Mesothelial cell of epicardium (in vitro differentiated cells): ENCODE data around the gene RCOR1. TPM values are rescaled to one million over a fixed set of nuclear protein-coding genes. Genes with fewer than 3 reads are reported as not detected.

ENCODE experiments used
- DNase-seq, 2 experiments: peaks; one replicate each; pipeline ENCODE4 v3.0.0; 2021; ENCODE audit warnings: low spot score in 2 of 2; ENCODE audit not compliant: unreplicated experiment in 2 of 2
- H3K27ac Mint-ChIP-seq: 2 replicates; pipeline ENCODE4 v1.8.0; 2021; ENCODE audit warnings: mixed read lengths
- H3K27me3 Mint-ChIP-seq: 2 replicates; pipeline ENCODE4 v1.8.0; 2021; ENCODE audit warnings: low read depth, mixed read lengths
- H3K36me3 Mint-ChIP-seq: 2 replicates; pipeline ENCODE4 v1.8.0; 2021; ENCODE audit warnings: mixed read lengths
- H3K4me1 Mint-ChIP-seq: 2 replicates; pipeline ENCODE4 v1.8.0; 2021; ENCODE audit warnings: mixed read lengths
- H3K4me3 Mint-ChIP-seq: 2 replicates; pipeline ENCODE4 v1.8.0; 2021; ENCODE audit warnings: mild to moderate bottlenecking, moderate library complexity, mixed read lengths
- H3K9me3 Mint-ChIP-seq: 2 replicates; pipeline ENCODE4 v1.8.0; 2021; ENCODE audit warnings: mixed read lengths
- total RNA-seq: library from RNA; stranded (reverse); gene quantifications from 3 replicates; pipeline ENCODE4 v1.2.1, GENCODE V29; 2021
- TF ChIP-seq, protein P1 (sequence below): fragments of 200-600 bp; sonication (generic); IDR thresholded peaks from one replicate; pipeline ENCODE4 v1.5.0; 2021; ENCODE audit warnings: antibody characterized with exemption; ENCODE audit not compliant: unreplicated experiment

The RCOR1 gene
- total RNA-seq, 1 donor from 2014 or later = 47.4 TPM

DNA sequence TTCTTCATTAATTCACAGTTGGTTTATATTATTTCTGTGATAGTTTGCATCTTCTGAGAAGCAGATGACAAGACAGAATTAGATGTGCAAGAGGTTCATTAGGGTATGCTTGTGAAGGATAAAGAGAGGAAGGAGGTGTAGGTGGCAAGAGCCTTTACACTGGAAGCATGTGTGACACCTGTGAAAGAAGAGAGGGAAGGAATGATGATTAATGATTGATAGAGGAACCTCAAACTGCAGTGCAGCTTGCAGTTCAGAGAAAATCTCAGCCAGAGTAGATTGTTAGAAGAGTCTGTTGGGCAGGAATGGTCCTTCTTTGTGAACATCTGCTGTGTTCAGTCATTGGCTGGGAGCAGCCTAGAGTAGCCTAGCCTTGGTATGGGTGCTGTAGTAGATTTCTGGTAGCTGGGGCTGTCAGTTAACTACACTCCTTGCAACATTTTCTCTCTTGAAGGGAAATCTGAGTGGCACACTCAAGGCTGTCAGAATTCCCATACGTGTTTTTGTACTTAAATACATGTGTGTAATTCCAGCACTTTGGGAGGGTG, 9.0 kb downstream of the RCOR1 start:
- Mint-ChIP-seq H3K27me3 (no peaks in the 10 kb centered on the region), H3K4me3 (no peak overlapping the region), H3K9me3 (no peaks in the 10 kb centered on the region), H3K36me3 (peaks cover 5% of the 10 kb centered on the region), H3K4me1 (peaks cover 9% of the 10 kb centered on the region), H3K27ac (no peak overlapping the region)
- DNase-seq = no peak
- TF ChIP-seq, protein P1, sequence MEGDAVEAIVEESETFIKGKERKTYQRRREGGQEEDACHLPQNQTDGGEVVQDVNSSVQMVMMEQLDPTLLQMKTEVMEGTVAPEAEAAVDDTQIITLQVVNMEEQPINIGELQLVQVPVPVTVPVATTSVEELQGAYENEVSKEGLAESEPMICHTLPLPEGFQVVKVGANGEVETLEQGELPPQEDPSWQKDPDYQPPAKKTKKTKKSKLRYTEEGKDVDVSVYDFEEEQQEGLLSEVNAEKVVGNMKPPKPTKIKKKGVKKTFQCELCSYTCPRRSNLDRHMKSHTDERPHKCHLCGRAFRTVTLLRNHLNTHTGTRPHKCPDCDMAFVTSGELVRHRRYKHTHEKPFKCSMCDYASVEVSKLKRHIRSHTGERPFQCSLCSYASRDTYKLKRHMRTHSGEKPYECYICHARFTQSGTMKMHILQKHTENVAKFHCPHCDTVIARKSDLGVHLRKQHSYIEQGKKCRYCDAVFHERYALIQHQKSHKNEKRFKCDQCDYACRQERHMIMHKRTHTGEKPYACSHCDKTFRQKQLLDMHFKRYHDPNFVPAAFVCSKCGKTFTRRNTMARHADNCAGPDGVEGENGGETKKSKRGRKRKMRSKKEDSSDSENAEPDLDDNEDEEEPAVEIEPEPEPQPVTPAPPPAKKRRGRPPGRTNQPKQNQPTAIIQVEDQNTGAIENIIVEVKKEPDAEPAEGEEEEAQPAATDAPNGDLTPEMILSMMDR = no peak

DNA sequence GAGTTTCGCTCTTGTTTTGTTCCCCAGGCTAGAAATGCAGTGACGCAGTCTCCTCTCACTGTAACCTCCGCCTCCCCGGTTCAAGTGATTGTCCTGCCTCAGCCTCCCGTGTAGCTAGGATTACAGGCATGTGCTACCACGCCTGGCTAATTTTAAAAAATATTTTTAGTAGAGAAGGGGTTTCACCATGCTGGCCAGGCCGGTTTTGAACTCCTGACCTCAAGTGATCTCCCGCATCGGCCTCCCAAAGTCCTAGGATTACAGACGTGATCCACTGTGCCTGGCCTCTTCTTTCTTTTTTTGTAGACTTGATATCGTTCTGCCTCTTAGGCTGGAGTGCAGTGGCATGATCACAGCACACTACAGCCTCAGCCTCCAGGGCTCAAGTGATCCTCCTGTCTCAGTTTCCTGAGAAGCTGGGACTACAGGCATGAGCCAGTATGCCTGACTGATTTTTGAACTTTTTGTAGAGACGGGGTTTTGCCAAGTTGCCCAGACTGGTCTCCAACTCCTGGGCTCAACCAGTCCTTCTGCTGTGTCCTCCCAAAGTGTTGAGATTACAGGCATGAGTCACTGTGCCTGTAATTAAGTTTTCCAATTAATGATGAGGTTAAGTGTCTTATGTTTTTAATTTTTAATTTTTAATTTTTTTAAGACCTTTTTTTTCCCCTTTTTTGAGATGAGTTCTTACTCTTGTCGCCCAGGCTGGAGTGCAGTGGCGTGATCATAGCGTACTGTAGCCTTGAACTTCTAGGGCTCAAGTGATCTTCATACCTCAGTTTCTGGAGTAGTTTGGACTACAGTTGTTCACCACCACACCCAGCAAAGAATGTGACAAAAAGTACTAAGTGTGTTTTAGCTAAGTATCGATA, 10.2 kb downstream of the RCOR1 start:
- Mint-ChIP-seq H3K27ac (peak overlapping the region; percentile 66), H3K9me3 (no peaks in the 10 kb centered on the region), H3K27me3 (no peaks in the 10 kb centered on the region), H3K4me3 (no peak overlapping the region), H3K36me3 (peaks cover 5% of the 10 kb centered on the region), H3K4me1 (peaks cover 9% of the 10 kb centered on the region)
- TF ChIP-seq, protein P1 = no peak
- DNase-seq = no peak

DNA sequence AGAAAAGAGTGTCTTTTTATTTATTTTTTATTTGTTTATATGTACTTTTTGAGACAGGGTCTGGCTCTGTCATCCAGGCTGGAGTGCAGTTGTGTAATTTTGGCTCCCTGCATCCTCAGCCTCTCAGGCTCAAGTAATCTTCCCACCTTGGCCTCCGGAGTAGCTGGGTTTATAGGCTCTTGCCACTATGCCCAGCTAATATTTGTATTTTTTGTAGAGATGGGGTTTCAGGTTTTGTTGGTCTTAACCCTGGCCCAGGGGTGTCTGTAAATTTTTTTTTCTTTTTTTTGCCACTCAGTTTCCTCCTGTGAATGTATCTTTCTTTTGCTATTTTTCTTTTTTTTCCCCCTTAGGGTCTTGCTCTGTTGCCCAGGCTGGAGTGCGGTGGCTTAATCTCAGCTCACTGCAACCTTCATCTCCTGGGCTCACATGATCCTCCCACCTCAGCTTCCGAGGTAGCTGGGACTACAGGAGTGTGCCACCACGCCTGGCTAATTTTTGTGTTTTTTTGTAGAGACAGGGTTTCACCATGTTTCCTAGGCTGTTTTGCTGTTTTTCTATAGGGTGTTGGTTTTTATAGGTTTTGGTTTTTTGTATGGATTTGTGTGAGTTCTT, 11.0 kb downstream of the RCOR1 start:
- Mint-ChIP-seq H3K36me3 (peaks cover 5% of the 10 kb centered on the region), H3K4me3 (no peak overlapping the region), H3K27me3 (no peaks in the 10 kb centered on the region), H3K27ac (peak overlapping the region; percentile 61), H3K9me3 (no peaks in the 10 kb centered on the region), H3K4me1 (peaks cover 9% of the 10 kb centered on the region)
- DNase-seq = no peak
- TF ChIP-seq, protein P1 = no peak

DNA sequence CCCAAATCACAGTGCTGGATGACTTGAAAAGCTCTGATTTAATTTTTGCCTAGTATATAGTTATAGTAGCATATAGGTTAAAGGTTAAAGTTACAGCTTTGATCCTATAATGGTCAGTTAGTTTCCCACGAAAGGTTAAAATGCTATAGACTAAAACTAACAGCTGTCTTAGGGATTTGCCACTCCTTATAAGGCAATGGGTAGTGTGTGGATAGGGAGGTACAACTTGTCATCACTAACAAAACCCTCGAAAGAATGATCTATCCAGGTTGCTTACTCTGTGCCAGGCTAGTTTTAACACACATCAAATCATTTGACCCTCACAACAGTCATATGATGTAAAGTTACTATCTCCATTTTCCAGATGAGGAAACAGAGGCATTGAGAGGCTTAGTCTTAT, 11.7 kb downstream of the RCOR1 start:
- Mint-ChIP-seq H3K27ac (no peak overlapping the region), H3K36me3 (peaks cover 5% of the 10 kb centered on the region), H3K4me1 (peaks cover 9% of the 10 kb centered on the region), H3K9me3 (no peaks in the 10 kb centered on the region), H3K27me3 (no peaks in the 10 kb centered on the region), H3K4me3 (no peak overlapping the region)
- DNase-seq = no peak
- TF ChIP-seq, protein P1 = no peak

DNA sequence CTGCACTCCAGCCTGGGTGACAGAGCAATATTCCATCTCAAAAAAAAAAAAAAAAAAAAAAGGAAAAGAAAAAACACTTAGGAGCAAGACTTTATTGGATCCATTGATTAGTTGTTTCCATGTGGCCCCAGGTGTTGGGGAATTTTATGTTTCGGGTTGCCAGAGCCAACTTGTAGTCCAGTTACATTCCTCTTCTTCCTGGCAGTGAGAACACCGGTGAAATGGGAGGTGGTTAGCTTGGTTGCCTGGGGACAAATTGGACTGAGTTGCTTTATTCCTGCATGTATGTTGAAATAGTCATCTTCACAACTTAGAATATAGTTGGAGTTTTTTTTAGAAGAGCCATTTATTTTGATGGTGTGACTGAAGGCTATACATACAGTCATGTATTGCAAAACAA, 12.6 kb downstream of the RCOR1 start:
- H3K27ac Mint-ChIP-seq = no peak overlapping the region
- peaks cover 9% of the 10 kb centered on the region for H3K4me1 Mint-ChIP-seq
- no peaks in the 10 kb centered on the region for H3K9me3 Mint-ChIP-seq
- no peak for DNase-seq
- no peak overlapping the region for H3K4me3 Mint-ChIP-seq
- TF ChIP-seq, protein P1 = no peak
- H3K36me3 Mint-ChIP-seq = peaks cover 5% of the 10 kb centered on the region
- H3K27me3 Mint-ChIP-seq = no peaks in the 10 kb centered on the region
